ENCODE data around the gene ATP9B. TPM values are rescaled to one million over a fixed set of nuclear protein-coding genes. Genes with fewer than 3 reads are reported as not detected.

ATP9B gene
- total RNA-seq, 1 experiment from 2014 or later, result 44.4 TPM

DNA sequence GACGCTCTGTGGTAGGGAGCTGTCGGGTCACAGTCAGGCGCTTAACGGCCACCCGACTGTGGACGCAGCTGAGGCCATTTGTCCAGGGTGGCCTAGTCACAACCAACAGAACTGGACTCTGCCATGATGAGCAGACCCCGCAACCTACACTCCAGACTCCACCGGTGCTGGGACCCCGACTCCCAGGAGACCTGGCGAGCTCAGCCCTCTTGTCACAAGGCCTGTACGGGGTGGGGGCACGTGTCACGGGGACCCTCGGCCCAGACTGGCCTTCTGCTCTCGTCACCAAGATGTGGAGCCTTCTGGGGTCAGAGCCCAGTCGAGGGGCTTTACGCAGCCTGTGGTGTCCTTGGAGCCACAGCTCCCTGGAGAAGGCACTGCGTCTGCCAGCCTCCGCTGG is 349.0 kb downstream of the ATP9B start:
- POLR2A ChIA-PET, result interaction anchor here (0.6 kb wide), 1 partner anchor 412 kb away, joined by 7 read pairs; no protein-coding TSS in a partner anchor
- no peaks in the 10 kb centered on the region for H3K4me1 ChIP-seq (ENCODE audit: control insufficient read depth, insufficient read depth, low read length)
- DNase-seq (ENCODE audit: low read depth, low spot score) (no peak), ATAC-seq (no peak)
- H3K27me3 ChIP-seq (ENCODE audit: control insufficient read depth, insufficient read depth, low read length), result no peaks in the 10 kb centered on the region
- CTCF ChIA-PET, result no interaction called here
- intact Hi-C loops (cut with micrococcal nuclease; ENCODE audit: unreplicated experiment), result no loop called here
- no peaks in the 10 kb centered on the region for H3K36me3 ChIP-seq (ENCODE audit: control insufficient read depth, insufficient read depth, low read length)
- TF ChIP-seq TCF7L2 (IDR thresholded peaks at IDR 0.05; ENCODE audit: low read depth, low read length) (no peak), POLR2AphosphoS5 (IDR thresholded peaks at IDR 0.05; ENCODE audit: low read depth, low read length) (no peak), SIN3A (IDR thresholded peaks at IDR 0.05; ENCODE audit: borderline replicate concordance, insufficient read depth, low read depth, low read length) (no peak), REST (IDR thresholded peaks at IDR 0.05; ENCODE audit: insufficient read depth in 1 of 2, low read depth in 2 of 2, low read length in 1 of 2) (no peak), CTCF (IDR thresholded peaks at IDR 0.05) (no peak)
- in situ Hi-C loops (cut with HindIII; ENCODE audit: low pct_unique_long_range_greater_than_20kb, low sequenced_read_pairs), result no loop called here
- no TSS peak for BruUV-seq (replicated peaks)
- no peak overlapping the region for H3K27ac ChIP-seq (ENCODE audit: low read length)
- H3K9me3 ChIP-seq (ENCODE audit: control insufficient read depth, insufficient read depth, low read depth, low read length), result no peaks in the 10 kb centered on the region
- H3K4me3 ChIP-seq (ENCODE audit: low read depth in 2 of 2, low read length in 2 of 2), result no peak overlapping the region

DNA sequence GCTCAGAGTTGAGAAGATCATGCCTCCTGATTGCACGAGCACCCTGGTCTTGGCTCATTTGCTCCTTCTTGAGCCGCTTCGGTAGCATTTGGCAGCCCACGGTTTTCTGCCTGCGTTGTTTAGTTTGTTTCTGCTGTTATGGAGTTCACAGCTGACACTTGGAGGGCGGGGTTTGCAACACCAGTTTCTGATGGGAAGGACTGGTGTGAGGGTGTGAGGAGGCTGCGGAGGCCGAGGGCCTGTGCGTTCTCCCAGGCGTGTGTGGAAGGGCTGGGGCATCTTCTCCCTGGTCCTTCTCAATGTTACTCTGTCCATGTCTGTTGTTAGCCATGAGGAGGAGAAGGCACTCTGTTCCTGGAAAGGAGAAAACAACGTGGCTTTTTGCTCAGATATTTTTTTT is 349.4 kb downstream of the ATP9B start:
- Histone ChIP-seq H3K4me1 (ENCODE audit: control insufficient read depth, insufficient read depth, low read length) (no peaks in the 10 kb centered on the region), H3K27ac (ENCODE audit: low read length) (no peak overlapping the region), H3K4me3 (ENCODE audit: low read depth in 2 of 2, low read length in 2 of 2) (no peak overlapping the region), H3K9me3 (ENCODE audit: control insufficient read depth, insufficient read depth, low read depth, low read length) (no peaks in the 10 kb centered on the region), H3K36me3 (ENCODE audit: control insufficient read depth, insufficient read depth, low read length) (no peaks in the 10 kb centered on the region), H3K27me3 (ENCODE audit: control insufficient read depth, insufficient read depth, low read length) (no peaks in the 10 kb centered on the region)
- intact Hi-C loops (cut with micrococcal nuclease; ENCODE audit: unreplicated experiment) (no loop called here), in situ Hi-C loops (cut with HindIII; ENCODE audit: low pct_unique_long_range_greater_than_20kb, low sequenced_read_pairs) (no loop called here)
- no TSS peak for BruUV-seq (replicated peaks)
- TF ChIP-seq SIN3A (IDR thresholded peaks at IDR 0.05; ENCODE audit: borderline replicate concordance, insufficient read depth, low read depth, low read length) (no peak), POLR2AphosphoS5 (IDR thresholded peaks at IDR 0.05; ENCODE audit: low read depth, low read length) (no peak), REST (IDR thresholded peaks at IDR 0.05; ENCODE audit: insufficient read depth in 1 of 2, low read depth in 2 of 2, low read length in 1 of 2) (no peak), TCF7L2 (IDR thresholded peaks at IDR 0.05; ENCODE audit: low read depth, low read length) (no peak)
- POLR2A ChIA-PET, result no interaction called here
- CTCF ChIA-PET, result no interaction called here
- DNase-seq (ENCODE audit: low read depth, low spot score), result no peak
- ATAC-seq, result no peak

All from Panc1 (cell line).